ENCODE measurements around the gene FOXE1.
A peak's percentile ranks its signal among the peaks of the same experiment; 100 is the strongest.

The FOXE1 gene

DNA sequence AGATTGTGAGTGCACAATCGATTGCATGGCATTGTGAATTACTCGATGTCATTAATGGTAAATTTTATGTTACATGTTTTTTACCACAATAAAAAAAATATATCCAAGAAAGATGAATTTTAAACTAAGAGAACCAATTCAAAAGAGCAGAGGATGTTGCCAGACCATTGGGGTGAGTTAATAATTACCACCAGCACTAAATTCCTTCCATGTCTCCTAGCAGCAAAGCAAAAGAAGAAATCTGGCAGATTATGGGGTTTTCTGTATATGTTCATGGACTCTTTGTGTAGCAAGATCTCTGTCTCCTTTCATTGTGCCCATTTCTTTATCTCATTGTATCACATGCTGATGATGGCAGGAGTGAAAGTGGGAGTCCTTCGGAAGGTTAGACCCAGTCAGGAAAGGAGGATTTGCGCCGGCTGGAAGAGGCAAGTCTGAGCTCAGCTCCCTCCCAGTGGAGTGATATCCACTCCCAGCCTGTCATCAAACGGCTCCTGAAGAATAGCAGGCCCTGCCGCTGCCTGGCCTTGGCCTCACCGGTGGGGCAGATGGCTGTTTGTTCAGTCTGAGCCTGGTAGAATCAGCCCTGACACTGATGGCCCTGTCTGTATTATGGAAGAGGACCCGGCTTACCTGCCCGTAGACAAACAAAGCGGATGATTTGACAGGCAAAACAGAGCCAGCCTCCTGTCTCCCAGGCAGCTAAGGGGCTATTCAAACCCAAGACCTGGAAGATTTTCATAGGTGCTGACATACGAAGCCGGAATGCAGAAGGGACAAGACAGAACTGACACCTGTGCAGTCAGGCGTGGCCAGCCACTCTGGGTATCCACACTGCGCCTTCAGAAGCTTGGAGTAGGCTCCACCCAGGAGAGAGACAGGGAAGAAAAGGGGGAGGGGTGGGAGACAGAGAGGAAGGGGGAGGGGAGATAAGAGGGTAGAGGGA is 21.9 kb upstream of the FOXE1 start:
- Histone ChIP-seq H3K36me3 (ENCODE audit: control insufficient read depth in 2 of 2, insufficient read depth in 1 of 2, low read length in 2 of 2) (no peaks in the 10 kb centered on the region), H3K4me3 (ENCODE audit: low read depth, low read length) (no peak overlapping the region), H3K9me3 (ENCODE audit: control insufficient read depth, insufficient read depth, low read depth, low read length) (no peaks in the 10 kb centered on the region), H3K27ac (ENCODE audit: extremely low read depth, low read depth, low read length) (no peak overlapping the region), H3K4me1 (ENCODE audit: control insufficient read depth, insufficient read depth, low read length) (no peaks in the 10 kb centered on the region)
- TF ChIP-seq ZNF121 (tag by site-specific recombination; IDR thresholded peaks at IDR 0.05) = no peak
- peak; percentile 39 for TF ChIP-seq ZNF335 (tag by site-specific recombination; conservative IDR thresholded peaks at IDR 0.05)
- TF ChIP-seq, protein P1, sequence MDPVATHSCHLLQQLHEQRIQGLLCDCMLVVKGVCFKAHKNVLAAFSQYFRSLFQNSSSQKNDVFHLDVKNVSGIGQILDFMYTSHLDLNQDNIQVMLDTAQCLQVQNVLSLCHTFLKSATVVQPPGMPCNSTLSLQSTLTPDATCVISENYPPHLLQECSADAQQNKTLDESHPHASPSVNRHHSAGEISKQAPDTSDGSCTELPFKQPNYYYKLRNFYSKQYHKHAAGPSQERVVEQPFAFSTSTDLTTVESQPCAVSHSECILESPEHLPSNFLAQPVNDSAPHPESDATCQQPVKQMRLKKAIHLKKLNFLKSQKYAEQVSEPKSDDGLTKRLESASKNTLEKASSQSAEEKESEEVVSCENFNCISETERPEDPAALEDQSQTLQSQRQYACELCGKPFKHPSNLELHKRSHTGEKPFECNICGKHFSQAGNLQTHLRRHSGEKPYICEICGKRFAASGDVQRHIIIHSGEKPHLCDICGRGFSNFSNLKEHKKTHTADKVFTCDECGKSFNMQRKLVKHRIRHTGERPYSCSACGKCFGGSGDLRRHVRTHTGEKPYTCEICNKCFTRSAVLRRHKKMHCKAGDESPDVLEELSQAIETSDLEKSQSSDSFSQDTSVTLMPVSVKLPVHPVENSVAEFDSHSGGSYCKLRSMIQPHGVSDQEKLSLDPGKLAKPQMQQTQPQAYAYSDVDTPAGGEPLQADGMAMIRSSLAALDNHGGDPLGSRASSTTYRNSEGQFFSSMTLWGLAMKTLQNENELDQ (tag by site-specific recombination; IDR thresholded peaks at IDR 0.05; ENCODE audit: low read depth) = no peak
- ChIA-PET CTCF (interaction anchor here (0.7 kb wide), 1 partner anchor 9 kb away, joined by 3 read pairs; no protein-coding TSS in a partner anchor), POLR2A (no interaction called here)

DNA sequence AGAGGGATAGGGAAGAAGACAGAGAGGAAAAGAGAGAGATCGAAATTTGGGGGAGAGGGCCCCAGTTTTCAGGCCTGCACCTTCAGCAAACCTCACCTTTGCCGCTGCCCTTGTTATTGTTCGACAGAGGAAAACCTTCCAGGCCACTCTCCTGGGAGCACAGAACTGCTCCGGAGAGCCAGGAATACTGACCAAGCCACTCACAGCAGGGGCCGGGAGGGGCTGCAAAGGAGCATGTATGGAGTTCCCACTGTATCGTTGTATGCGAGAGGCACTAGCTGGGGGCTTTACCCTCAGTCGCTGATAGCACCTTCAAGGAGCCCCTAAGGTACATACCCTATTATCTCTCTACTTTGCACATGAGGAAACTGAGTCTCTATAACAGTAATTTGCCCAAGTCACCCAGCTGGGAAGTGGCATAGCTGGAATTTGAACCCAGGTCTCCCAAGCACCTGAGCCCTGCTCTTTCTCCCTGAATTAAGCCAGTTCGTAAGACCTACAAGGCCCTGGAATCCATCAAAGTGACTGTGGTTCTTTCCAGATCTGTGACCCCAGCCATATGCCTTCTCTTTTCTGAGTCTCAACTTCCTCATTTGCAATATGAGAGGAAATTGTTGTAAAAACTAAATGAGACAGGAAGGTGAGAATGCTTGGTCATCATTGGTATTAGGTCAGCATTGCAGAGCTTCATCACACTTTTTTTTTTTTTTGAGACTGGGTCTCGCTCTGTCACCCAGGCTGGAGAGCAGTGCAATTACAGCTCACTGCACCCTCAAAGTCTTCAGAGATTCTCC is 21.0 kb upstream of the FOXE1 start:
- H3K27ac ChIP-seq (ENCODE audit: extremely low read depth, low read depth, low read length) = no peak overlapping the region

DNA sequence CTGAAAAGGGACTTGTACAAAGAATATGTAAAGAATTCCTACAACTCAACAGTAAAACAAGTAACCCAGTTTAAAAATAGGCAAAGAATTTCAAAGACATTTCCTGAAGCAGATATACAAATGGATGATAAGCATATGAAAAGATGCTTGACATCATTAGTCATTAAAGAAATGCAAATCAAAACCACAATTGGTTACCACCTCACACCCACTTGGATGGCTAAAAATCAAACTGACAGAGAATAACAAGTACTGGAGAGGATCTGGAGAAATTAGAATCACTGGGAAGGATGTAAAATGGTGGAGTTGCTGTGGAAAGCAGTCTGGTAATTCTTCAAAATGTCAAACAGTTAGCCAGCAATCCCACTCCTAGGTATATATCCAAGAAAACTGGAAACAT is 12.5 kb upstream of the FOXE1 start:
- Histone ChIP-seq H3K27ac (ENCODE audit: extremely low read depth, low read depth, low read length) (no peak overlapping the region), H3K9me3 (ENCODE audit: control insufficient read depth, insufficient read depth, low read depth, low read length) (no peaks in the 10 kb centered on the region), H3K36me3 (ENCODE audit: control insufficient read depth in 2 of 2, insufficient read depth in 1 of 2, low read length in 2 of 2) (no peaks in the 10 kb centered on the region), H3K4me1 (ENCODE audit: control insufficient read depth, insufficient read depth, low read length) (peaks cover 7% of the 10 kb centered on the region; the same call in 1 of the 2 replicates), H3K4me3 (ENCODE audit: low read depth, low read length) (no peak overlapping the region)
- ChIA-PET CTCF (no interaction called here), POLR2A (no interaction called here)
- no peak for TF ChIP-seq ZBTB1 (tag by site-specific recombination; IDR thresholded peaks at IDR 0.05)
- TF ChIP-seq ZIC2 (tag by site-specific recombination; IDR thresholded peaks at IDR 0.05) = no peak
- TF ChIP-seq, protein P2, sequence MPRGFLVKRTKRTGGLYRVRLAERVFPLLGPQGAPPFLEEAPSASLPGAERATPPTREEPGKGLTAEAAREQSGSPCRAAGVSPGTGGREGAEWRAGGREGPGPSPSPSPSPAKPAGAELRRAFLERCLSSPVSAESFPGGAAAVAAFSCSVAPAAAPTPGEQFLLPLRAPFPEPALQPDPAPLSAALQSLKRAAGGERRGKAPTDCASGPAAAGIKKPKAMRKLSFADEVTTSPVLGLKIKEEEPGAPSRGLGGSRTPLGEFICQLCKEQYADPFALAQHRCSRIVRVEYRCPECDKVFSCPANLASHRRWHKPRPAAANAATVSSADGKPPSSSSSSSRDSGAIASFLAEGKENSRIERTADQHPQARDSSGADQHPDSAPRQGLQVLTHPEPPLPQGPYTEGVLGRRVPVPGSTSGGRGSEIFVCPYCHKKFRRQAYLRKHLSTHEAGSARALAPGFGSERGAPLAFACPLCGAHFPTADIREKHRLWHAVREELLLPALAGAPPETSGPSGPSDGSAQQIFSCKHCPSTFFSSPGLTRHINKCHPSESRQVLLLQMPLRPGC (tag by site-specific recombination; IDR thresholded peaks at IDR 0.05) = no peak
- no peak for TF ChIP-seq ZNF223 (tag by site-specific recombination; IDR thresholded peaks at IDR 0.05)
- TF ChIP-seq, protein P3, sequence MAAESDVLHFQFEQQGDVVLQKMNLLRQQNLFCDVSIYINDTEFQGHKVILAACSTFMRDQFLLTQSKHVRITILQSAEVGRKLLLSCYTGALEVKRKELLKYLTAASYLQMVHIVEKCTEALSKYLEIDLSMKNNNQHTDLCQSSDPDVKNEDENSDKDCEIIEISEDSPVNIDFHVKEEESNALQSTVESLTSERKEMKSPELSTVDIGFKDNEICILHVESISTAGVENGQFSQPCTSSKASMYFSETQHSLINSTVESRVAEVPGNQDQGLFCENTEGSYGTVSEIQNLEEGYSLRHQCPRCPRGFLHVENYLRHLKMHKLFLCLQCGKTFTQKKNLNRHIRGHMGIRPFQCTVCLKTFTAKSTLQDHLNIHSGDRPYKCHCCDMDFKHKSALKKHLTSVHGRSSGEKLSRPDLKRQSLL (tag by site-specific recombination; IDR thresholded peaks at IDR 0.05) = no peak
- no peak for TF ChIP-seq SP3 (tag by site-specific recombination; IDR thresholded peaks at IDR 0.05)
- TF ChIP-seq ZNF549 (tag by site-specific recombination; IDR thresholded peaks at IDR 0.05) = no peak
- TF ChIP-seq, protein P4, sequence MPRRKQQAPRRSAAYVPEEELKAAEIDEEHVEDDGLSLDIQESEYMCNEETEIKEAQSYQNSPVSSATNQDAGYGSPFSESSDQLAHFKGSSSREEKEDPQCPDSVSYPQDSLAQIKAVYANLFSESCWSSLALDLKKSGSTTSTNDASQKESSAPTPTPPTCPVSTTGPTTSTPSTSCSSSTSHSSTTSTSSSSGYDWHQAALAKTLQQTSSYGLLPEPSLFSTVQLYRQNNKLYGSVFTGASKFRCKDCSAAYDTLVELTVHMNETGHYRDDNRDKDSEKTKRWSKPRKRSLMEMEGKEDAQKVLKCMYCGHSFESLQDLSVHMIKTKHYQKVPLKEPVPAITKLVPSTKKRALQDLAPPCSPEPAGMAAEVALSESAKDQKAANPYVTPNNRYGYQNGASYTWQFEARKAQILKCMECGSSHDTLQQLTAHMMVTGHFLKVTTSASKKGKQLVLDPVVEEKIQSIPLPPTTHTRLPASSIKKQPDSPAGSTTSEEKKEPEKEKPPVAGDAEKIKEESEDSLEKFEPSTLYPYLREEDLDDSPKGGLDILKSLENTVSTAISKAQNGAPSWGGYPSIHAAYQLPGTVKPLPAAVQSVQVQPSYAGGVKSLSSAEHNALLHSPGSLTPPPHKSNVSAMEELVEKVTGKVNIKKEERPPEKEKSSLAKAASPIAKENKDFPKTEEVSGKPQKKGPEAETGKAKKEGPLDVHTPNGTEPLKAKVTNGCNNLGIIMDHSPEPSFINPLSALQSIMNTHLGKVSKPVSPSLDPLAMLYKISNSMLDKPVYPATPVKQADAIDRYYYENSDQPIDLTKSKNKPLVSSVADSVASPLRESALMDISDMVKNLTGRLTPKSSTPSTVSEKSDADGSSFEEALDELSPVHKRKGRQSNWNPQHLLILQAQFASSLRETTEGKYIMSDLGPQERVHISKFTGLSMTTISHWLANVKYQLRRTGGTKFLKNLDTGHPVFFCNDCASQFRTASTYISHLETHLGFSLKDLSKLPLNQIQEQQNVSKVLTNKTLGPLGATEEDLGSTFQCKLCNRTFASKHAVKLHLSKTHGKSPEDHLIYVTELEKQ (tag by site-specific recombination; IDR thresholded peaks at IDR 0.05; ENCODE audit: borderline replicate concordance) = no peak
- no peak for TF ChIP-seq ZNF292 (tag by site-specific recombination; IDR thresholded peaks at IDR 0.05; ENCODE audit: borderline replicate concordance, low read depth)
- TF ChIP-seq ZNF561 (tag by site-specific recombination; IDR thresholded peaks at IDR 0.05; ENCODE audit: borderline replicate concordance) = no peak
- no peak for TF ChIP-seq TRIM28 (IDR thresholded peaks at IDR 0.05; ENCODE audit: borderline replicate concordance, low read length)
- no peak for TF ChIP-seq WT1 (tag by site-specific recombination; IDR thresholded peaks at IDR 0.05)

More for the DNA sequence above, 21.0 kb upstream of the FOXE1 start:
- ChIA-PET POLR2A (no interaction called here), CTCF (interaction anchor here (0.7 kb wide), 1 partner anchor 364 kb away, joined by 3 read pairs; no protein-coding TSS in a partner anchor)
- no peak overlapping the region for H3K4me3 ChIP-seq (ENCODE audit: low read depth, low read length)
- H3K36me3 ChIP-seq (ENCODE audit: control insufficient read depth in 2 of 2, insufficient read depth in 1 of 2, low read length in 2 of 2) = no peaks in the 10 kb centered on the region
- no peaks in the 10 kb centered on the region for H3K4me1 ChIP-seq (ENCODE audit: control insufficient read depth, insufficient read depth, low read length)
- TF ChIP-seq ZNF433 (tag by site-specific recombination; IDR thresholded peaks at IDR 0.05; ENCODE audit: low read depth) (no peak), ZSCAN23 (tag by site-specific recombination; IDR thresholded peaks at IDR 0.05) (no peak), ZNF610 (tag by site-specific recombination; IDR thresholded peaks at IDR 0.05; ENCODE audit: borderline replicate concordance) (no peak), ZNF596 (tag by site-specific recombination; IDR thresholded peaks at IDR 0.05) (no peak), ZNF549 (tag by site-specific recombination; IDR thresholded peaks at IDR 0.05) (no peak), BCL11B (tag by site-specific recombination; IDR thresholded peaks at IDR 0.05; ENCODE audit: low read depth) (no peak), ZNF426 (tag by site-specific recombination; IDR thresholded peaks at IDR 0.05) (no peak), ZNF76 (tag by site-specific recombination; IDR thresholded peaks at IDR 0.05; ENCODE audit: borderline replicate concordance, low read depth) (no peak), ZNF626 (tag by site-specific recombination; IDR thresholded peaks at IDR 0.05) (no peak), ZSCAN16 (tag by site-specific recombination; IDR thresholded peaks at IDR 0.05) (no peak)
- no peaks in the 10 kb centered on the region for H3K9me3 ChIP-seq (ENCODE audit: control insufficient read depth, insufficient read depth, low read depth, low read length)

Measured in HEK293 (cell line).